CD8-positive, alpha-beta memory T cell (primary cell): ENCODE data around the gene LY86. TPM values are rescaled to one million over a fixed set of nuclear protein-coding genes. Genes with fewer than 3 reads are reported as not detected.
"Not testable (repeated sequence)": the region's sequence is repeated elsewhere in the genome, so short reads cannot be mapped to it uniquely, and the experiment has no call there.

Source experiments
- CTCF ChIA-PET: fragments of 350-600 bp; sonication (Branson Sonifier 250); formaldehyde crosslinking; loops from one replicate; lab custom pipeline; 2021; ENCODE audit warnings: antibody characterized with exemption; lab: Charles Lee
- POLR2A ChIA-PET: fragments of 350-600 bp; sonication (Branson Sonifier 250); formaldehyde crosslinking; loops from one replicate; lab custom pipeline; 2021; ENCODE audit warnings: antibody characterized with exemption; lab: Charles Lee
- DNase-seq, 5 donors: peaks; one replicate each; pipeline versions ENCODE4 v3.0.0 to v3.0.0-alpha.2; 2020 to 2022; ENCODE audit warnings: mixed read lengths in 1 of 5
- H3K27ac ChIP-seq: one replicate; pipeline ENCODE4 v1.7.0; 2013; ENCODE audit warnings: low read depth, mild to moderate bottlenecking, low read length, moderate library complexity
- H3K27me3 ChIP-seq: 2 replicates; pipeline ENCODE4 v1.7.0; 2013; ENCODE audit warnings: low read length, mild to moderate bottlenecking; ENCODE audit not compliant: insufficient read depth, poor library complexity, severe bottlenecking
- H3K36me3 ChIP-seq: 2 replicates; pipeline ENCODE4 v1.7.0; 2013; ENCODE audit warnings: mild to moderate bottlenecking, low read length, moderate library complexity; ENCODE audit not compliant: insufficient read depth
- H3K4me1 ChIP-seq: 2 replicates; pipeline ENCODE4 v1.7.0; 2013; ENCODE audit warnings: mild to moderate bottlenecking, low read length, moderate library complexity; ENCODE audit not compliant: insufficient read depth
- H3K4me3 ChIP-seq: 2 replicates; pipeline ENCODE4 v1.7.0; 2013; ENCODE audit warnings: mild to moderate bottlenecking, low read length
- H3K9me3 ChIP-seq: 2 replicates; pipeline ENCODE4 v1.7.0; 2013; ENCODE audit warnings: mild to moderate bottlenecking, low read length
- H3K27ac Mint-ChIP-seq, 8 donors: one replicate each; pipeline ENCODE4 v1.8.0; 2020 to 2021; ENCODE audit warnings: mixed read lengths in 8 of 8, mild to moderate bottlenecking in 6 of 8, inconsistent platforms in 3 of 8, moderate library complexity in 3 of 8
- H3K27me3 Mint-ChIP-seq, 2 donors: one replicate each; pipeline ENCODE4 v1.8.0; 2020 to 2021; ENCODE audit warnings: mixed read lengths in 2 of 2, mild to moderate bottlenecking in 1 of 2, moderate library complexity in 1 of 2
- H3K36me3 Mint-ChIP-seq, 3 donors: one replicate each; pipeline ENCODE4 v1.8.0; 2020 to 2021; ENCODE audit warnings: mixed read lengths in 3 of 3, inconsistent platforms in 1 of 3, mild to moderate bottlenecking in 1 of 3
- H3K4me1 Mint-ChIP-seq, 3 donors: one replicate each; pipeline ENCODE4 v1.8.0; 2020 to 2021; ENCODE audit warnings: mixed read lengths in 3 of 3, inconsistent platforms in 1 of 3, mild to moderate bottlenecking in 1 of 3
- H3K4me3 Mint-ChIP-seq, 7 donors: one replicate each; pipeline ENCODE4 v1.8.0; 2020 to 2021; ENCODE audit warnings: mixed read lengths in 7 of 7, mild to moderate bottlenecking in 6 of 7, moderate library complexity in 4 of 7, inconsistent platforms in 2 of 7
- H3K9me3 Mint-ChIP-seq, 5 donors: one replicate each; pipeline ENCODE4 v1.8.0; 2020 to 2022; ENCODE audit warnings: mixed read lengths in 5 of 5, mild to moderate bottlenecking in 3 of 5, moderate library complexity in 2 of 5, inconsistent platforms in 1 of 5
- polyA plus RNA-seq: library from polyadenylated mRNA; unstranded; fragments of 300-500 nt; fragmentation: Illumina TruSeq; gene quantifications from one replicate; pipeline ENCODE4 v1.2.3, GENCODE V29; 2021
- total RNA-seq, 2 experiments: library from RNA; stranded (reverse); gene quantifications; one replicate each; pipeline ENCODE4 v1.2.3, GENCODE V29; 2021

The LY86 gene
- total and polyA plus RNA-seq, 3 experiments from 2014 or later, result 0.31 to 2.4 (median 0.53) TPM

DNA sequence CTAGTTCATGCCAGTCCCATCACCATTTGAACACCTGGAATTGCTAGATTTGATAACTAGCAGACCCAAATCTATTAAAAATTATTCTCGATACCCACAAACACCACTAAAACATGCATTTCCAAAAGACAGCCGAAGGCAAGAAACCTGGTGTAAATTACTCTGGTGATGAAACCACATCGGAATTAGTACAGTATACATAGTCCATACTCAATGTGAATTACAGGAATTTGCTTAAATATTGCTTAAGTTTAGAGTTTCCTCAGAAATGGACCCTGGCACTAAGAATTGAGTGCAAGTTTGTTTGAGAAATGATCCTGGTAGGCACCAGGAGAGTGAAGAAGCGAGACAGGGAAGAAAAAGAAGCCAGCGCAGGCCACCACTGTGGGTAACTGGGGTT is 13.7 kb downstream of the LY86 start:
- Histone ChIP-seq H3K4me3 (no peak overlapping the region), H3K27me3 (no peaks in the 10 kb centered on the region), H3K36me3 (no peaks in the 10 kb centered on the region), H3K9me3 (no peaks in the 10 kb centered on the region), H3K27ac (no peak overlapping the region), H3K4me1 (peaks cover under 1% of the 10 kb centered on the region)
- peaks cover 0 to 10% (median 0%) of the 10 kb centered on the region in 3 donors for H3K36me3 Mint-ChIP-seq
- no peak overlapping the region for H3K4me3 Mint-ChIP-seq
- H3K27ac Mint-ChIP-seq, result no peak overlapping the region
- peaks cover 0 to 4% (median 0%) of the 10 kb centered on the region in 3 donors for H3K4me1 Mint-ChIP-seq
- peaks cover 0 to 3% of the 10 kb centered on the region in 2 donors for H3K27me3 Mint-ChIP-seq
- ChIA-PET POLR2A (no interaction called here), CTCF (no interaction called here)
- peaks cover 0 to 5% (median 2%) of the 10 kb centered on the region in 5 donors for H3K9me3 Mint-ChIP-seq
- DNase-seq, result no peak

DNA sequence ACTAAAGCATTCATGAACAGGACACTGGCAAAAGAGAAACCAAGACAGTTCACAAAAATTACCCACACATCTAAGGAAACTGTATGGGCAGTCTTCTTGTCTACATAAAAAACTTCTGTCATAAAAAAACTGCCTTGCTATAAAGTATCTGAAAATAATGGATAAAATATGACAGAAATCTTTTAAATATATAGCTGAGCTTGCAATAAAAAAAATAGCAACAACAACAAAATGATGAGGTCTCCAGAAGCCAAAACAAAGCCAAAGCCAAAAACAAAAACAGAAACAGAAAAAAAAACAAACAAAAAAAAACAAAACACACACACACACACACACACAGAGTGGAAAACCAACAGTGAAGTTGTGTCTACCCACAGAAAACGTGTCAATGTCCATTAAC is 14.8 kb downstream of the LY86 start:
- no peaks in the 10 kb centered on the region for H3K27me3 ChIP-seq
- Mint-ChIP-seq H3K4me1 (peaks cover 2 to 8% (median 5%) of the 10 kb centered on the region in 3 donors), H3K27me3 (peaks cover 0 to 3% of the 10 kb centered on the region in 2 donors), H3K36me3 (peaks cover 0 to 10% (median 0%) of the 10 kb centered on the region in 3 donors), H3K27ac (no peak overlapping the region), H3K4me3 (no peak overlapping the region), H3K9me3 (peaks cover 0 to 5% (median 2%) of the 10 kb centered on the region in 5 donors)
- ChIA-PET POLR2A (no interaction called here), CTCF (no interaction called here)
- DNase-seq, result no peak
- H3K27ac ChIP-seq, result no peak overlapping the region
- peaks cover 4% of the 10 kb centered on the region for H3K4me1 ChIP-seq
- no peaks in the 10 kb centered on the region for H3K36me3 ChIP-seq
- no peak overlapping the region for H3K4me3 ChIP-seq
- no peaks in the 10 kb centered on the region for H3K9me3 ChIP-seq

DNA sequence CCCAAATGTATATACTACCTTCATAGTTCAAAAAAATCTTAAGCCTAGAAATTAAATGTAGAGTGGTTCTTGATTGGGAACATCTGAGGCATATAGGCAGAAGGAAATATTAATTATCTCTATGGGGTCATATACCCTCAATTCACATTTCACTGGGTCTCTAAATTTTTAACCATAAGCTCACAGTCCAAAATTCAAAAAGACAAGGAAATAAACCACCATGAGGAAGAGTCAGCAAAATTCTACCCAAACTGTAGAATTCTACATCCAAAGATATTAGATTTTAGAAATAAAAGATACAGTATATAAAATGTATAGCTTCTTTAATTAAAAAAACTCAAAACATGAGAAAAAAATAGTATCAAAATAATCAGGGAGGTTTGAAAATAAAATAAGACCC is 15.5 kb downstream of the LY86 start:
- DNase-seq, result no peak
- Histone ChIP-seq H3K27me3 (no peaks in the 10 kb centered on the region), H3K9me3 (no peaks in the 10 kb centered on the region), H3K4me1 (peaks cover 11% of the 10 kb centered on the region), H3K4me3 (no peak overlapping the region), H3K27ac (no peak overlapping the region), H3K36me3 (no peaks in the 10 kb centered on the region)
- Mint-ChIP-seq H3K9me3 (peaks cover 0 to 5% (median 2%) of the 10 kb centered on the region in 5 donors), H3K27ac (no peak overlapping the region), H3K4me3 (no peak overlapping the region), H3K4me1 (peaks cover 7 to 14% (median 12%) of the 10 kb centered on the region in 3 donors), H3K36me3 (peaks cover 0 to 10% (median 0%) of the 10 kb centered on the region in 3 donors), H3K27me3 (peaks cover 0 to 3% of the 10 kb centered on the region in 2 donors)
- ChIA-PET CTCF (no interaction called here), POLR2A (interaction anchor here (0.9 kb wide), 1 partner anchor 10 kb away, joined by 3 read pairs; no protein-coding TSS in a partner anchor)

DNA sequence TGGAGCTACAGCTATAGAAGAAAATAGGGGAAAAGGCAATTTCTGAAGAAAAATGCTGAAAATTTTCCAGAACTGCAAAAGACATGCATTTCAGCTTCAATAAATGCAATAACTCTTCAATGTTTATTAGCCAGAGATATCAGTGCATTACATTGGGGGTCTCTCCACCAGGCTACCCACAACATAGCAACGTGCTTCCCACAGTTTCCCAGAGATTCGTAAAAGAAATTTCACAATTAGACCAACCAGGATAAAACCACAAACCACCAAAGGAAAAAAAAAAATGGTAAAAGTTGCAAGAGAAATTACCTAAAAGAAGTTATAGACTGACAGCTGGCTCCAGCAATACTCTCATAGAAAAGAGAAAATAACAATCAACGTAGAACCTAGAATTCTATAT is 16.0 kb downstream of the LY86 start:
- H3K27ac ChIP-seq, result no peak overlapping the region
- H3K4me3 Mint-ChIP-seq, result no peak overlapping the region
- CTCF ChIA-PET, result no interaction called here
- peaks cover 0 to 5% (median 2%) of the 10 kb centered on the region in 5 donors for H3K9me3 Mint-ChIP-seq
- H3K27me3 ChIP-seq, result no peaks in the 10 kb centered on the region
- POLR2A ChIA-PET, result interaction anchor here (0.9 kb wide), 1 partner anchor 10 kb away, joined by 3 read pairs; no protein-coding TSS in a partner anchor
- peaks cover 0 to 10% (median 0%) of the 10 kb centered on the region in 3 donors for H3K36me3 Mint-ChIP-seq
- H3K4me1 ChIP-seq, result peaks cover 16% of the 10 kb centered on the region
- no peaks in the 10 kb centered on the region for H3K36me3 ChIP-seq
- H3K9me3 ChIP-seq, result no peaks in the 10 kb centered on the region
- H3K27ac Mint-ChIP-seq, result peak overlapping the region in 1 of 8 donors; percentile 50
- no peak overlapping the region for H3K4me3 ChIP-seq
- no peak for DNase-seq
- H3K4me1 Mint-ChIP-seq, result peaks cover 11 to 18% (median 17%) of the 10 kb centered on the region in 3 donors
- H3K27me3 Mint-ChIP-seq, result peaks cover 0 to 3% of the 10 kb centered on the region in 2 donors

DNA sequence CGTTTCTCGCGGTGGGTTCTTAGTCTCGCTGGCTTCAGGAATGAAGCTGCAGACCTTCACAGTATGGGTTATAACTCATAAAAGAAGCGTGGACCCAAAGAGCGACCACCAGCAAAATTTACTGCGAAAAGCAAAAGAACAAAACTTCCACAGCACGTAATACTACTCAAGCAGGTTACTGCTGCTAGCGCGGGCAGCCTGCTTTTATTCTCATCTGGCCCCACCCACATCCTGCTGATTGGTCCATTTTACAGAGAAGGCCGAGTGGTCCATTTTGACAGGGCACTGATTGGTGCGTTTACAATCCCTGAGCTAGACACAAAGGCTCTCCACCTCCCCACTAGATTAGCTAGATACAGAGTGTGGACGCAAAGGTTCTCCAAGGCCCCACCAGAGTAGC is 17.4 kb downstream of the LY86 start:
- Histone ChIP-seq H3K4me3 (no peak overlapping the region), H3K36me3 (no peaks in the 10 kb centered on the region), H3K27me3 (no peaks in the 10 kb centered on the region), H3K27ac (no peak overlapping the region), H3K9me3 (no peaks in the 10 kb centered on the region), H3K4me1 (peaks cover 29% of the 10 kb centered on the region)
- Mint-ChIP-seq H3K27me3 (peaks cover 0 to 2% of the 10 kb centered on the region in 2 donors), H3K4me3 (no peak overlapping the region), H3K27ac (peak overlapping the region in 1 of 8 donors; percentile 25), H3K9me3 (peaks cover 0 to 5% (median 2%) of the 10 kb centered on the region in 5 donors), H3K4me1 (peaks cover 24 to 30% (median 30%) of the 10 kb centered on the region in 3 donors), H3K36me3 (peaks cover 0 to 9% (median 0%) of the 10 kb centered on the region in 3 donors)
- ChIA-PET CTCF (interaction anchor here (0.7 to 1.2 kb wide), 2 partner anchors 13 to 47 kb away, joined by 3 read pairs; no protein-coding TSS in a partner anchor), POLR2A (no interaction called here)
- no peak for DNase-seq

DNA sequence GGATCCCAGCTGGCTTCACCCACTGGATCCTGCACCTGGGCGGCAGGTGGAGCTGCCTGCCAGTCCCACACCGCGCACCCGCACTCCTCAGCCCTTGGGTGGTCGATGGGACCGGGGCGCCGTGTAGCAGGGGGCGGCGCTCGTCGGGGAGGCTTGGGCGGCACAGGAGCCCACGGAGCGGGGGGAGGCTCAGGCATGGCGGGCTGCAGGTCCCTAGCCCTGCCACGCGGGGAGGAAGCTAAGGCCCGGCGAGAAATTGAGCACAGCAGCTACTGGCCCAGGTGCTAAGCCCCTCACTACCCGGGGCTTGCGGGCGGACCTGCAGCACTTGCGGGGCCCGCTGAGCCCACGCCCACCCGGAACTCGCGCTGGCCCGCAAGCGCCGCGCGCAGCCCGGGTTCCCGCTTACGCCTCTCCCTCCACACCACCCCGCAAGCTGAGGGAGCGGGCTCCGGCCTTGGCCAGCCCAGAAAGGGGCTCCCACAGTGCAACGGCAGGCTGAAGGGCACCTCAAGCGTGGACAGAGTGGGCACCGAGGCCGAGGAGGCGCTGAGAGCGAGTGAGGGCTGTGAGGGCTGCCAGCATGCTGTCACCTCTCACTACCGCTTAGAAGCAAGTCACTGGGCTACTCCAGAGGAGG is 18.0 kb downstream of the LY86 start:
- CTCF ChIA-PET, result interaction anchor here (0.7 kb wide), 1 partner anchor 14 kb away, joined by 3 read pairs; no protein-coding TSS in a partner anchor
- H3K9me3 ChIP-seq, H3K4me3 Mint-ChIP-seq, H3K27me3 Mint-ChIP-seq, H3K27ac ChIP-seq, H3K9me3 Mint-ChIP-seq, POLR2A ChIA-PET, H3K36me3 ChIP-seq, H3K4me3 ChIP-seq, DNase-seq, H3K27me3 ChIP-seq, H3K36me3 Mint-ChIP-seq: not testable (repeated sequence)
- peaks cover 36% of the 10 kb centered on the region for H3K4me1 ChIP-seq
- H3K27ac Mint-ChIP-seq, result peak overlapping the region in 1 of 8 donors; percentile 61
- peaks cover 31 to 37% (median 36%) of the 10 kb centered on the region in 3 donors for H3K4me1 Mint-ChIP-seq

DNA sequence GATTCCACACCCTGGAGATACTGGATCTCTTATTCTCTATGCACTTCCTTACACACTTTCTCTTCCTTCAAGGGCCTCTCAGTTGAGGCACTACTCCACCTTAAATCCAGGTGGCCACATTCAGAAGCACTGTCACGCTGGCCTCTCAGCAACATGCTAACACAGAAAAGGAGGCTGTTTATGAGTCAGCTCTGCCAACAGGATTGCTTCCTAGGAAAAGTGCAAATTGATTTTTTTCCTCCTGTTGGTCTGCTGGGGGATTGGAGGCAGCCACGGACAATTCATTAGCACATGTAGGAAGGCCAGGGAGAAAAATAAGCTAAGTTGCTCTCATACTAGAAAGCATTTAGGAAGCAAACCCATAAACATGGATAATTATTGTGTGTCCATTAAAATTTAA is 20.9 kb downstream of the LY86 start:
- H3K4me1 Mint-ChIP-seq, result peaks cover 55 to 63% (median 59%) of the 10 kb centered on the region in 3 donors
- H3K27me3 ChIP-seq, result no peaks in the 10 kb centered on the region
- peaks cover 0 to 5% (median under 1%) of the 10 kb centered on the region in 5 donors for H3K9me3 Mint-ChIP-seq
- H3K9me3 ChIP-seq, result no peaks in the 10 kb centered on the region
- POLR2A ChIA-PET, result interaction anchor here (0.7 kb wide), 1 partner anchor 477 kb away, joined by 3 read pairs; no protein-coding TSS in a partner anchor
- H3K36me3 ChIP-seq, result no peaks in the 10 kb centered on the region
- DNase-seq, result no peak
- peak overlapping the region in 2 of 7 donors; percentile 19 to 44 for H3K4me3 Mint-ChIP-seq
- peaks cover 0 to 3% (median 0%) of the 10 kb centered on the region in 3 donors for H3K36me3 Mint-ChIP-seq
- H3K4me3 ChIP-seq, result peak overlapping the region; percentile 2
- H3K27me3 Mint-ChIP-seq, result peaks cover 0 to 2% of the 10 kb centered on the region in 2 donors
- peak overlapping the region; percentile 25 for H3K27ac ChIP-seq
- H3K4me1 ChIP-seq, result peaks cover 64% of the 10 kb centered on the region
- CTCF ChIA-PET, result interaction anchor here (2.3 kb wide), 1 partner anchor 62 kb away, joined by 7 read pairs; no protein-coding TSS in a partner anchor
- H3K27ac Mint-ChIP-seq, result peak overlapping the region in 7 of 8 donors; percentile 55 to 97 (median 93)
